Lung (tissue), 12 donors: Measurements from ENCODE around the gene PODXL2. TPM values are rescaled to one million over a fixed set of nuclear protein-coding genes. Genes with fewer than 3 reads are reported as not detected.
"Not testable (repeated sequence)": the region's sequence is repeated elsewhere in the genome, so short reads cannot be mapped to it uniquely, and the experiment has no call there.

Experiments used
- ATAC-seq: fragments of 200-7000 bp; cut with Tn5 transposase; one replicate; pipeline ENCODE4 v1.9.1; 2020; ENCODE audit warnings: moderate number of reproducible peaks; ENCODE audit not compliant: insufficient read depth, low FRiP score
- DNase-seq, 3 donors: peaks; one replicate each; pipeline ENCODE4 v3.0.0-alpha.2; 2013 to 2017
- H3K27ac ChIP-seq, 2 donors: one replicate each; pipeline ENCODE4 v1.5.1; 2013; ENCODE audit warnings: mild to moderate bottlenecking in 2 of 2, moderate library complexity in 2 of 2, control low read depth in 1 of 2, inconsistent platforms in 1 of 2, low read depth in 1 of 2, low read length in 1 of 2
- H3K27me3 ChIP-seq, 3 donors: one replicate each; pipeline ENCODE4 v1.5.1; 2013; ENCODE audit warnings: low read length in 2 of 3; ENCODE audit not compliant: control insufficient read depth in 3 of 3, insufficient read depth in 3 of 3
- H3K36me3 ChIP-seq, 4 donors: one replicate each; pipeline ENCODE4 v1.5.1; 2013; ENCODE audit warnings: low read length in 4 of 4, mild to moderate bottlenecking in 1 of 4, moderate library complexity in 1 of 4; ENCODE audit not compliant: control insufficient read depth in 4 of 4, insufficient read depth in 4 of 4
- H3K4me1 ChIP-seq, 5 donors: one replicate each; pipeline ENCODE4 v1.5.1; 2013; ENCODE audit warnings: low read length in 5 of 5, mild to moderate bottlenecking in 2 of 5, moderate library complexity in 1 of 5; ENCODE audit not compliant: control insufficient read depth in 5 of 5, insufficient read depth in 5 of 5
- H3K4me3 ChIP-seq: one replicate; pipeline ENCODE4 v1.5.1; 2013; ENCODE audit warnings: mild to moderate bottlenecking, control low read depth, moderate library complexity
- H3K9ac ChIP-seq, 2 donors: one replicate each; pipeline ENCODE4 v1.5.1; 2013; ENCODE audit warnings: low read length in 2 of 2, control low read depth in 1 of 2; ENCODE audit not compliant: insufficient read depth in 1 of 2
- H3K9me3 ChIP-seq, 4 donors: one replicate each; pipeline ENCODE4 v1.5.1; 2013; ENCODE audit warnings: low read length in 3 of 4, mild to moderate bottlenecking in 1 of 4, moderate library complexity in 1 of 4; ENCODE audit not compliant: control insufficient read depth in 4 of 4, insufficient read depth in 3 of 4
- WGBS, 2 donors: extraction: QIAGEN DNeasy Blood & Tissue Kit; methylation state at CpG; one replicate each; pipeline ENCODE4 v1.1.7; 2013; 5-methylcytosine and 5-hydroxymethylcytosine counted together
- polyA plus RNA-seq, 2 donors: library from polyadenylated mRNA; stranded (reverse); fragments of 200-250 nt; gene quantifications; one replicate each; pipeline ENCODE4 v1.2.1, GENCODE V29; 2013
- total RNA-seq, 2 donors: library from RNA; depleted of rRNA in 1 of 2; stranded (reverse); fragments of >200 nt in 1 of 2; gene quantifications; one replicate each; pipeline ENCODE4 v1.2.1, GENCODE V29; 2014 to 2021
- TF ChIP-seq, protein P1 (sequence below): IDR thresholded peaks from 2 replicates; pipeline ENCODE4 v1.5.1; 2012; ENCODE audit warnings: mild to moderate bottlenecking; ENCODE audit errors: control extremely low read depth, extremely low read depth
- donor health status: control.
- donor health status: control.
- donor health status: Bipolar disorder and iron deficiency.
- donor health status: healthy.
- donor health status: DM: yes; HTN: yes; CAD: no.

PODXL2 gene
- total and polyA plus RNA-seq, 4 donors: 3.1 to 7.3 (median 4.6) TPM

DNA sequence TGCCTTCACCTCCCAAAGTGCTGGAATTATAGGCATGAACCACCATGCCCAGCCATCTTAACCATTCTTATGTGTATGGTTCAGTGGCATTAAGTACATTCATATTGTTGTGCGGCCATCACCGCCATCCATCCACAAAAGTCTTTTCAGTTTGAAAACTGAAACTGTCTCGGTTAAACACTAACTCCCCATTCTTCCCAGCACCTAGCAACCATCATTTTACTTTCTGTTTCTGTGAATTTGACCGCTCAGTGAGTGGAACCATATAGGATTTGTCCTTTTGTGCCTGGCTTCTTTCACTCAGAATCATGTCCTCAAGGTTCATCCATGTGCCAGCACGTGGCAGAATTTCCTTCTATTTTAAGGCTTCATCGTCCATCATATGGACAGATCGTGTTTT lies 24.9 kb upstream of the PODXL2 start:
- Histone ChIP-seq H3K36me3 (peaks cover 0 to 35% (median 26%) of the 10 kb centered on the region in 4 donors), H3K27ac (no peak overlapping the region), H3K9ac (no peak overlapping the region), H3K27me3 (no peaks in the 10 kb centered on the region), H3K9me3 (no peaks in the 10 kb centered on the region), H3K4me1 (peaks cover 0 to 21% (median 2%) of the 10 kb centered on the region in 5 donors), H3K4me3 (no peak overlapping the region)
- 91 to 95% methylated on average over 7 of the region's 7 CpGs for WGBS, 2 donors
- ATAC-seq (no peak), DNase-seq (no peak)
- TF ChIP-seq, protein P1, sequence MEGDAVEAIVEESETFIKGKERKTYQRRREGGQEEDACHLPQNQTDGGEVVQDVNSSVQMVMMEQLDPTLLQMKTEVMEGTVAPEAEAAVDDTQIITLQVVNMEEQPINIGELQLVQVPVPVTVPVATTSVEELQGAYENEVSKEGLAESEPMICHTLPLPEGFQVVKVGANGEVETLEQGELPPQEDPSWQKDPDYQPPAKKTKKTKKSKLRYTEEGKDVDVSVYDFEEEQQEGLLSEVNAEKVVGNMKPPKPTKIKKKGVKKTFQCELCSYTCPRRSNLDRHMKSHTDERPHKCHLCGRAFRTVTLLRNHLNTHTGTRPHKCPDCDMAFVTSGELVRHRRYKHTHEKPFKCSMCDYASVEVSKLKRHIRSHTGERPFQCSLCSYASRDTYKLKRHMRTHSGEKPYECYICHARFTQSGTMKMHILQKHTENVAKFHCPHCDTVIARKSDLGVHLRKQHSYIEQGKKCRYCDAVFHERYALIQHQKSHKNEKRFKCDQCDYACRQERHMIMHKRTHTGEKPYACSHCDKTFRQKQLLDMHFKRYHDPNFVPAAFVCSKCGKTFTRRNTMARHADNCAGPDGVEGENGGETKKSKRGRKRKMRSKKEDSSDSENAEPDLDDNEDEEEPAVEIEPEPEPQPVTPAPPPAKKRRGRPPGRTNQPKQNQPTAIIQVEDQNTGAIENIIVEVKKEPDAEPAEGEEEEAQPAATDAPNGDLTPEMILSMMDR: no peak

DNA sequence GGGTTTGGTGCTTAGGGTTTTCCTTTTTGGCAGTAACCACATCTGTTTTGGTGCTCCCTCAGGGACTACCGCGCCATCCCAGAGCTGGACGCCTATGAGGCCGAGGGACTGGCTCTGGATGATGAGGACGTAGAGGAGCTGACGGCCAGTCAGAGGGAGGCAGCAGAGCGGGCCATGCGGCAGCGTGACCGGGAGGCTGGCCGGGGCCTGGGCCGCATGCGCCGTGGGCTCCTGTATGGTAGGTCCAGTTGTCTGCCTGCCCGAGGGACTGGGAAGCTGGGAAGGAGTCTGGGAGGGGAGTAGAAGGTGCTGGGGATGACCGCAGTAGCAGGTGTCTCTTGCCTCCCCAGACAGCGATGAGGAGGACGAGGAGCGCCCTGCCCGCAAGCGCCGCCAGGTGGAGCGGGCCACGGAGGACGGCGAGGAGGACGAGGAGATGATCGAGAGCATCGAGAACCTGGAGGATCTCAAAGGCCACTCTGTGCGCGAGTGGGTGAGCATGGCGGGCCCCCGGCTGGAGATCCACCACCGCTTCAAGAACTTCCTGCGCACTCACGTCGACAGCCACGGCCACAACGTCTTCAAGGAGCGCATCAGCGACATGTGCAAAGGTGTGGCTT lies 24.3 kb upstream of the PODXL2 start:
- Histone ChIP-seq H3K36me3 (peaks cover 0 to 36% (median 26%) of the 10 kb centered on the region in 4 donors), H3K27me3 (no peaks in the 10 kb centered on the region), H3K4me3 (no peak overlapping the region), H3K27ac (no peak overlapping the region), H3K9me3 (no peaks in the 10 kb centered on the region), H3K4me1 (peaks cover 0 to 15% (median 2%) of the 10 kb centered on the region in 5 donors), H3K9ac (no peak overlapping the region)
- ATAC-seq (no peak), DNase-seq (no peak)
- 94 to 96% methylated on average over 41 of the region's 41 CpGs for WGBS, 2 donors
- TF ChIP-seq, protein P1: no peak

DNA sequence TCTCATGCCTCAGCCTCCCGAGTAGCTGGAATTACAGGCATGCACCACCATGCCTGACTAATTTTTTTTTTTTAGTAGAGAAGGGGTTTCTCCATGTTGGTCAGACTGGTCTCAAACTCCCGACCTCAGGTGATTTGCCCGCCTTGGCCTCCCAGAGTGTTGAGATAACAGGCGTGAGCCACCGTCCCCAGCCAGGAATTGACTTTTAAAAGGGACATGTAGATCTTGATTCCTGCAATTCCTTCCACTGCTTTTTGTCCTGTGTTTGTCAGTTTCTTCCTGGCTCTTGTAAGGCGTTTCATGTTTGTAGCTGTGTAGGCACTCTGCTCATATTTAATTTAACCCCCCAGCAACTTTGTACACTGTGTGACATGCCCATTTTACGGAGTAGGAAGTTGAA lies 23.4 kb upstream of the PODXL2 start:
- 94 to 96% methylated on average over 7 of the region's 7 CpGs for WGBS, 2 donors

DNA sequence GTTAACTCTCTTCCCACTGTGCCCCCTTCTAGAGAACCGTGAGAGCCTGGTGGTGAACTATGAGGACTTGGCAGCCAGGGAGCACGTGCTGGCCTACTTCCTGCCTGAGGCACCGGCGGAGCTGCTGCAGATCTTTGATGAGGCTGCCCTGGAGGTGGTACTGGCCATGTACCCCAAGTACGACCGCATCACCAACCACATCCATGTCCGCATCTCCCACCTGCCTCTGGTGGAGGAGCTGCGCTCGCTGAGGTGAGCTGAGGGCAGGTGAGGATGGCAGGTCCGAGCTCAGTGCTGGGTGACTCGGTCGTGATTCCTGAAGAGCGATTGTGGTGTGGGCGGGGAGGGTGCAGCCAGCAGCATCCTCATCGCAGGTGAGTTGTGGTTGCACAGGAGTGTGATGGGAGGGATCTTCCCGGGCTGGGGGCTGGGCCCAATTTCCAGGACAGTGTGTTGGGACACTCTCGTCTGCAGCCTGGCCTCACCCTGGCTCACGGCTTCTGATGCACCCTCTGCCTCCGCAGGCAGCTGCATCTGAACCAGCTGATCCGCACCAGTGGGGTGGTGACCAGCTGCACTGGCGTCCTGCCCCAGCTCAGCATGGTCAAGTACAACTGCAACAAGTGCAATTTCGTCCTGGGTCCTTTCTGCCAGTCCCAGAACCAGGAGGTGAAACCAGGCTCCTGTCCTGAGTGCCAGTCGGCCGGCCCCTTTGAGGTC lies 22.7 kb upstream of the PODXL2 start:
- Histone ChIP-seq H3K9ac (no peak overlapping the region), H3K4me3 (no peak overlapping the region), H3K4me1 (peaks cover 0 to 4% (median 0%) of the 10 kb centered on the region in 5 donors), H3K9me3 (no peaks in the 10 kb centered on the region), H3K27me3 (no peaks in the 10 kb centered on the region), H3K36me3 (peaks cover 0 to 44% (median 34%) of the 10 kb centered on the region in 4 donors), H3K27ac (no peak overlapping the region)
- WGBS, 2 donors: 94% methylated on average over 24 of the region's 24 CpGs
- ATAC-seq (no peak), DNase-seq (no peak)
- TF ChIP-seq, protein P1: no peak

More for the DNA sequence above, 23.4 kb upstream of the PODXL2 start:
- not testable (repeated sequence) for H3K27me3 ChIP-seq, H3K4me3 ChIP-seq, H3K9me3 ChIP-seq, H3K4me1 ChIP-seq, DNase-seq, H3K9ac ChIP-seq, H3K27ac ChIP-seq, ATAC-seq
- H3K36me3 ChIP-seq: peaks cover 0 to 38% (median 29%) of the 10 kb centered on the region in 4 donors
